Stimulated activated CD4-positive, alpha-beta T cell treated with anti-CD3 and anti-CD28 coated beads, Interleukin-2, amount 100 ng/mL, for 48 hours (primary cell): ENCODE measurements around the gene PLD6.
A peak's percentile ranks its signal among the peaks of the same experiment; 100 is the strongest.

Experiments used
- DNase-seq, 2 donors: peaks; one replicate each; pipeline ENCODE4 v3.0.0-alpha.2; 2020

PLD6 gene

GRCh38 chr17:17226451-17227265 is 20.5 kb upstream of the PLD6 start:
- DNase-seq, result no peak

- no peak for DNase-seq
Measured at GRCh38 chr17:17225901-17226300, 19.8 kb upstream of the PLD6 start.

DNA sequence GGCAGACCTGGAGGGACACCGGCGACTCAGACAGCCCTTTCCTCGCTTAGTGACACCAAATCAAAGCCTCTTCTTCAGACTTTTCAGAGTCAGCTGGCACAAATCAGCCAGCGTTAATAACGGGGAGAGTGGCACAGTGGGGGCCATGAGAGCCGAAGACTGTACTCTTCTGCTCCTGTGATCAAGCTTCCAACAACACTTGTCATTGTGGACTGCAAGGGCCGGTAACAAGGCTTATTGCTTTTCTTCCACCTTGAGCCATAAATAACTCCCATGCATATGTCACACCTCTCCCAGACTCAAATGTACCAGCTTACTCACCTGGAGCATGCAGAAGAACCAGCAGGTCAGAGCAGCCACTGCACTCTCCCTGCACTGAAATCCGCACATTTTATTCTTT is 18.0 kb upstream of the PLD6 start:
- no peak for DNase-seq

- no peak for DNase-seq
Measured at GRCh38 chr17:17223736-17224135, 17.6 kb upstream of the PLD6 start.

GRCh38 chr17:17221329-17221728 is 15.2 kb upstream of the PLD6 start:
- DNase-seq, result no peak

DNA sequence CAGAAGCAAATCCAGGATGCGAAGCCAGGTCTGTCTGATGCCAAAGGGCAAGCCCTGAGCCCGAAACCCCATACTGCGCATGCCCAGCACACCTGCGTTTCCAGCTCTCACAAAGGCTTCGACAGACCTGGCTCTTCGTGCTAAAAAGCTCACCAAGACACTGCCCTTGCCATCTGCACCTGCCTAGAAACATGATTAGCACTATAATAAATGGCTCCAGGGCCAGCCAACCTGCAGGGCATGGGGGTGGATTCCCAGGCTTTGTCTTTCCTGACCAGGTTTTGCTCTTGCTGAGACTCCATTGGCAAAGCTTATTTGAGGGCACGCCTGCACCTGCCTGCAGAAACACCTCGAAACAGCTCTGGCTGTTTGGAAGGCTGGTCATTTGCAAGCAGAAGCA is 14.4 kb upstream of the PLD6 start:
- DNase-seq, result no peak

GRCh38 chr17:17217995-17218394 is 11.9 kb upstream of the PLD6 start:
- DNase-seq, result no peak

DNA sequence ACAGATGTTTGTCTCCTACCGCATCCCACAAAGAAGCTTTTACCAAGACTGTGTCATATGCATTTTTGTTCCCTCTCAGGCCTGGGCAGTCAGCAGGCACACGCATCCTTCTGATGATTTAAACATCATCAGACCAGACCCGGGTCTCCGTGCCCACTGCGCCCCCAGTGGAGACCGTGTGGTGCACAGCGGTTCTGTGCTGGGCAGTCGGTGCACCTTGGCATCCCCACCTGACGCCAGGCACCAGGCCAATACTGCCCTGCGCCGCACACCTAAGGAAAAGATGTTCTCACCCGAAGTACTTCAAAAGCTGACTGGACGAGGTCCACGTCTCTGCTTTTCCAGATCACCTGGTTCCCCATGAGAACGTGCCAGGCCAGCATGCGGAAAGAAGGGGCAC is 10.6 kb upstream of the PLD6 start:
- no peak for DNase-seq

DNA sequence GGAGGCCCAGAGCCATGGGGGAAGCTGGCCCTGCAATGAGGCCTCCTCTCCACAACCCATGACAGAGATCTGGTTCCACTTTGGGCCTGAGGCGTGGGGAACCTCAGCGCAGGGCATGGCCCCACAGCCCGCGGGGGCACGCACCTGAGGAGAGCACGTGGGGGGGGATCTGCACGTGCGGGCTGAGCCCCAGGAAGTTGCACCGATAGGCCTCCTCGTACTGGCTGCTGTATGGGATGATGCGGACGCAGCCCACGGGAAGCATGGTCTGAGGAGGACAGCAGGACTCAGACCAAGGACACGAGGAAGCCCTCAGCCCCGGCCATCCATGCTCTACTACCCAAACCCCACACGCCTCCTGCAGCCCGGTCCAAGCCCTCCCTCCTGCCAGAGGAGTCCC is 10.1 kb upstream of the PLD6 start:
- no peak for DNase-seq

DNA sequence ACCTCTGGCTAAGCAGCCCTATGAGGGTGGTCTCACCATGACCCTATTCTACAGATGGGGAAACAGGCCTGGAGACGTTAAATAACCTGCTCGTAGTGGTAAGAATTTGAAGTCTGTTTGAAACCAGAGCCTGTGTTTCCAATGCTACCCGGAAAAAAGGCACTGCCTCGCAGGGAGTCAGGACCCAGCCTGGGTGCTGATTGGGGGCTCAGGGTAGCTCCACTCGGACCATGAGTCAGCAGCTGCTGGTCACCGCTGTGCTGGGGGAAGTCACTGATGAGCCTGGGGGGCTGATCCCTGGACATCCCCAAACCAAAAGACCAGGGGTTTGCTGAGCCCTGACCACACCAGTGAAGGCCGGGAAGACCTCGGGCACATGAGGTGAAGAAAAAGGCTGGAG is 9.4 kb upstream of the PLD6 start:
- DNase-seq, result no peak

DNA sequence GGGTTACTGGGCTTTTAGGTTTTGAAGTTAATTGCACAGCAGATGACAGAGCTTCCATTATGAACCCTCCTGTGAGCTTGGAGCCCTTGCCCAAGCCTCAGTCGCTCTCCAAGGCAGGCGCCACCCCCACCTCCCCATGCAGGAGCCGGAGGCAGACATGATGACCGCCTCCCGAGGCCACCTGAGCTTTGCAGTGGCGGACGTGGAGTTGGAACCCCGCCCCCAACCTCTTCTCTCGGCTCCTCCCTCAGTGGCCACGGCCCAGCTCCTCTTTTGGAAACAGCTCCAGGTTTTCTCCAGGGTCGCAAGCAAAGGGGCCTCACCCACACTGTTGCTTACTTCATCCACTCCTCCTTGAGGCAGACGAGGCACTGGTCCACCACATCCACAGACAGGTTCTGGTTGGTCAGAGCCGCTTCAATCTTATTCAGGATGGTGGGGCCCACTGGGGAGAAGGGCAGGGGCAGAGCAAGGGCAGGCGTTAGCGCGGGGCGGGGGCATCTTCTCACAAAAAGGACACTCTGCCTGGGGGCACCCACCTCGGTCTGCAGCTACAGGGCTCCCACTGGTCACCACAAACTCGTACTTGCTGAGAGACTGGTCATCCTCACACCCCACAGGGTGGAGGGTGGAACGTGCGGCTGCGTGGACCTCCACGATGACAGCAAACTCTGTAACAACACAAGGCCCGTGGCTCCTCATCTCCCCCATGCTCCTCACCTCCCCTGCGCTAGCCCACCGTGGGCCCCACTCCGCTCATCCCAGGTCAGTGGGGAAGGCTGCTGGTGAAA is 8.7 kb upstream of the PLD6 start:
- DNase-seq, result no peak

- DNase-seq, result no peak
Measured at GRCh38 chr17:17213775-17214174, 7.6 kb upstream of the PLD6 start.

DNA sequence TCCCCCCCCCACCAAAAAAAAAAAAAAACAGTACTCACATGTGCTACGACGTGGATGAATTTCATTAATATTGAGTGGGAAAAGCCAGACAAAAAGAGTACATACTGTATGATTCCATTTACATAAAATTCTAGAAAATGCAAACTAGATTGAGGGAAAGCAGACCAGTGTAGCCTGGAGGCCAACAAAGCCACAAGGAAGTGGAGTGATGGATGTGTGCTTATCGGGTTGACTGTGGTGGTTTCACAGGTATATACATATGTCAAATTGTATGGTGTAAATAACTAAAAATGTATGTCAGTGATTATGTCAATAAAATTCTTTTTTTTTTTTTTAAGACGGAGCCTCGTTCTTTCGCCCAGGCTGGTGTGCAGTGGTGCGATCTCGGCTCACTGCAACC is 1.9 kb upstream of the PLD6 start:
- DNase-seq, result no peak

GRCh38 chr17:17206913-17207335 is 791 bp upstream of the PLD6 start:
- DNase-seq, result no peak

- DNase-seq, result peak; percentile 54 to 56
Measured at GRCh38 chr17:17205368-17206123, 587 bp downstream of the PLD6 start.

GRCh38 chr17:17204635-17205231 is 1.4 kb downstream of the PLD6 start:
- DNase-seq, result no peak

- no peak for DNase-seq
Measured at GRCh38 chr17:17204041-17204591, 2.0 kb downstream of the PLD6 start.

DNA sequence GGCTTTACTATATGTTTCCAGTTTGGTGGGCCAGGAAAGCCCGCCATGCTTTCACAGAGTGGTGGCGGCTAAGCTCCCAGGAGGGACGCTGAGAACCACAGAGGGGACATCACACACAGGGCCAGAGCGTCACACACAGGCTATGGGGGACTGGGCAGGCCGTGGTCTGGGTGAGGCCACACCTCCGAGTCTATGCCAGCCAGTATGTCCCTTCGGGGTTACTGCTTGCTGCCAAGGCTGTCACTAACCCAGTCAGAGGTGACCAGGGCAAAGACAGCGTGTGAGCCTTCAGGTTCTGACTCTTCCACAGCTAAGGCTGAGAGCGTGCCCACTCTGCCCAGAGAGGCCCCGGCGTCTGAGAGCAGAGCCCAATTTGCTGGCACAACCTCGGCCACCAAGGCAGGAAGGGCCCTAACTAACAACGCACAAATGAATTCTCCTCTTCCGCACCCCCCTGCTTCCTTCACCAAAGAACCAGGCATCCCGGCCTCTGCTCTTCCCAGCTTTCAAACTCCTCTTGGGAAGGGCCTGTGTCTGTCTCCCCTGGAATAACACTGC is 2.9 kb downstream of the PLD6 start:
- DNase-seq, result no peak

DNA sequence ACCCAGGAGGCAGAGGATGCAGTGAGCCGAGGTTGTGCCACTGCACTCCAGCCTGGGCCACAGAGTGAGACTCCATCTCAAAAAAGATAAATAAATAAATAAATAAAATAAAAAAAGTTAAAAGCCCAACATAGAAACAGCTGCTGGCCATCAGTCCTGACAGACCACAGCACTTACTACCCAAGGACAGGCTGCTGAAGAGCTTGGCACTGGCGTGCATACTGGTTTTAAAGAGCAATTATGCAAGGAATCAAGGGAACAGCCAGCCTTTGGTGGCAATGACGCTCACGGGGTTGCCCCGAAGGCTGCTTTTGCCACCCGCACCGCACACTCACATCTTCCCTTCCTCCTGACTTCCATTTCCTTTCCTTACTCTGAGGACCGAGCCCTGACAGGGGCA is 4.2 kb downstream of the PLD6 start:
- no peak for DNase-seq

DNA sequence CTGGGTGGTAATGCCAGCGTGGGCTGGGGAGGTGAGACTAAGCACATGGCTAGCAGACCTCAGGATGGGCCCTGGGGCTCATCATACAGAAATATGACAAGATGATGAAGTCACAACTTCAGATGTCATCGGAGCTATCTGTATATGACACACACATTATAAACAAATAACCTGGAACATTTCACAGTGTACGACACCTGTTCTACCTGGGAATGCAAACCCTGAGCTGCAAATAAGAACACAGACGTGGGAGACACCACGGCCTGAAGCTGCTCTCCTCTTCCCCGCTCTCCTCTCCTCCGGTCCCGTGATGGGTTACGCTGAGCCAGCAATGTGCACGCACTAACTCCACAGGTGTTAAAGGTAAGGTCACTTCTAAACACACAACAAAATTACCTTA is 4.9 kb downstream of the PLD6 start:
- DNase-seq, result no peak

DNA sequence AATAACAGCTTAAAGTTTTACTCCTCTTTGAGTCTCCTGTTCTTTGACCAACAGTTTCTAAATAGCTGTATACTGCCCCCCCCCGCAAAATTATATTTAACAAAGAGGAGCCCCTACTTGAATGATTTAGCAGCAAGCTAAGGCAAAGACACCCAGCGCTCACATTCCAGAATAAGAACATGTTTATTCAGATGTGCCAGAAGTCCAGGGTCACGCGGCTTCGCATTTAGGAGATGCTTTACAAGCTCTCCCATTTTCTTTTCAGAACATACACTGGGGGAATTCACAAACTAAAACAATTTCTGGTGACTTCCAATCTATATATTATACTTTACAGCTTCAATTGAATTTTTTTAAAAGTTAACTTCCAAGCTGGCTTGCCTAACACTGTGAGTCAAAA is 5.3 kb downstream of the PLD6 start:
- DNase-seq, result no peak

DNA sequence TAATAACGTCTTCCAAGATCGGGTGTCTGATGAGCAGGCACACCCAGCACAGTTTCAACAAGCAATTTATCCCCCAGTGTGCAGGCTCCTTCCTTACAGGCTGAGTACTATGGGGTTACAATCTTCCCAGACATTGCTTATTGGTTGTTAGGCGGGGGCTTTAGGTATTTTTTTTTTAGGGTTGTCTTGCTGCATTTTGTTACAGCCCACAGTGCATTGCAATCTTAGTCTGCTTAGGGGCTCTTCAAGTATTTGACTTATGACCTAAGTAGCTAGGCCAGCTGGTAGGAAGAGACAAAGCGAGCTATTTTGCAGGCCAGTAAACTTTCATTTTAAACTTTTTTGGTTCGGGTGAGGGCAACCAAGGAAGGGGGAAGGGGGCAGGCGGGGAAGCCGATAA is 5.8 kb downstream of the PLD6 start:
- no peak for DNase-seq

- DNase-seq, result no peak
Measured at GRCh38 chr17:17198281-17198680, 7.9 kb downstream of the PLD6 start.
